ENCODE results near the gene JDP2. TPM values are rescaled to one million over a fixed set of nuclear protein-coding genes. Genes with fewer than 3 reads are reported as not detected.

The JDP2 gene
- total and polyA plus RNA-seq, 3 donors from 2014 or later, result 10.7 to 19.0 (median 14.0) TPM

- intact Hi-C loops (cut with DNase I; ENCODE audit: low total_unique reads), result no loop called here
- Histone ChIP-seq H3K27me3 (no peaks in the 10 kb centered on the region), H3K27ac (no peak overlapping the region), H3K9me3 (no peaks in the 10 kb centered on the region), H3K36me3 (ENCODE audit: low read depth, missing control alignments) (no peaks in the 10 kb centered on the region), H3K4me1 (no peaks in the 10 kb centered on the region), H3K4me3 (no peak overlapping the region)
- no peak for DNase-seq
- TF ChIP-seq POLR2A (IDR thresholded peaks at IDR 0.05), result no peak
- WGBS, 2 donors, result 67 to 84% methylated on average over 1 of the region's 1 CpG
Observed at GRCh38 chr14:75522983-75523318, 95.1 kb downstream of the JDP2 start.

Other genes with a start within 250 kb of the JDP2 start
- 10 to 100 TPM; 44.2 to 66.1 TPM for gene FOS, start 149.2 kb upstream of the JDP2 start, total RNA-seq
- 247 TPM for gene FOS, start 149.2 kb upstream of the JDP2 start, polyA plus RNA-seq (ENCODE audit: insufficient read depth, low read depth, low replicate concordance)
- 1 to 10 TPM in 1 of 2 donors, under 1 TPM in 1; 0.63 to 2.9 TPM for gene BATF, start 94.4 kb downstream of the JDP2 start, total RNA-seq
- 1.5 TPM for gene BATF, start 94.4 kb downstream of the JDP2 start, polyA plus RNA-seq (ENCODE audit: insufficient read depth, low read depth, low replicate concordance)
- gene FLVCR2, start 150.6 kb downstream of the JDP2 start, total RNA-seq, result 10 to 100 TPM; 38.5 to 45.0 TPM
- 49.6 TPM for gene FLVCR2, start 150.6 kb downstream of the JDP2 start, polyA plus RNA-seq (ENCODE audit: insufficient read depth, low read depth, low replicate concordance)
- 10 to 100 TPM; 60.0 to 64.4 TPM for gene ERG28, start 232.9 kb downstream of the JDP2 start, total RNA-seq
- 103 TPM for gene ERG28, start 232.9 kb downstream of the JDP2 start, polyA plus RNA-seq (ENCODE audit: insufficient read depth, low read depth, low replicate concordance)
- gene TTLL5, start 233.2 kb downstream of the JDP2 start, total RNA-seq, result 100 to 1,000 TPM; 112 to 155 TPM
- 318 TPM for gene TTLL5, start 233.2 kb downstream of the JDP2 start, polyA plus RNA-seq (ENCODE audit: insufficient read depth, low read depth, low replicate concordance)